ENCODE data around the gene GAL3ST1.

The GAL3ST1 gene

GRCh38 chr22:30584441-30584840, 10.0 kb upstream of the GAL3ST1 start:
- Histone ChIP-seq H3K4me1 (ENCODE audit: insufficient read depth, low read length, poor library complexity, severe bottlenecking) (no peaks in the 10 kb centered on the region), H3K9me3 (ENCODE audit: insufficient read depth, low read depth, low read length) (no peaks in the 10 kb centered on the region), H3K4me2 (ENCODE audit: low read depth, low read length, poor library complexity, severe bottlenecking) (no peak overlapping the region), H3K4me3 (ENCODE audit: low read length, poor library complexity, severe bottlenecking) (no peak overlapping the region), H4K20me1 (ENCODE audit: insufficient read depth, low read length, poor library complexity, severe bottlenecking) (no peaks in the 10 kb centered on the region), H2AFZ (ENCODE audit: low read length) (no peak overlapping the region), H3F3A (ENCODE audit: low read depth) (no peaks in the 10 kb centered on the region), H3K27me3 (ENCODE audit: insufficient read depth, low read length, poor library complexity, severe bottlenecking) (no peaks in the 10 kb centered on the region), H3K9me2 (replicated peaks; ENCODE audit: low read depth, low read length) (no peaks in the 10 kb centered on the region), H3K36me3 (ENCODE audit: insufficient read depth, low read length) (peaks cover 78% of the 10 kb centered on the region; the same call in 1 of the 2 replicates), H3K9ac (ENCODE audit: low read depth, low read length, poor library complexity, severe bottlenecking) (no peak overlapping the region), H3K79me2 (ENCODE audit: insufficient read depth, low read length) (peaks cover 4% of the 10 kb centered on the region; the same call in 1 of the 2 replicates)
- TF ChIP-seq EZH2phosphoT487 (IDR thresholded peaks at IDR 0.05; ENCODE audit: borderline replicate concordance) (no peak), CTCF (conservative IDR thresholded peaks at IDR 0.05; ENCODE audit: low read length) (no peak)

DNA sequence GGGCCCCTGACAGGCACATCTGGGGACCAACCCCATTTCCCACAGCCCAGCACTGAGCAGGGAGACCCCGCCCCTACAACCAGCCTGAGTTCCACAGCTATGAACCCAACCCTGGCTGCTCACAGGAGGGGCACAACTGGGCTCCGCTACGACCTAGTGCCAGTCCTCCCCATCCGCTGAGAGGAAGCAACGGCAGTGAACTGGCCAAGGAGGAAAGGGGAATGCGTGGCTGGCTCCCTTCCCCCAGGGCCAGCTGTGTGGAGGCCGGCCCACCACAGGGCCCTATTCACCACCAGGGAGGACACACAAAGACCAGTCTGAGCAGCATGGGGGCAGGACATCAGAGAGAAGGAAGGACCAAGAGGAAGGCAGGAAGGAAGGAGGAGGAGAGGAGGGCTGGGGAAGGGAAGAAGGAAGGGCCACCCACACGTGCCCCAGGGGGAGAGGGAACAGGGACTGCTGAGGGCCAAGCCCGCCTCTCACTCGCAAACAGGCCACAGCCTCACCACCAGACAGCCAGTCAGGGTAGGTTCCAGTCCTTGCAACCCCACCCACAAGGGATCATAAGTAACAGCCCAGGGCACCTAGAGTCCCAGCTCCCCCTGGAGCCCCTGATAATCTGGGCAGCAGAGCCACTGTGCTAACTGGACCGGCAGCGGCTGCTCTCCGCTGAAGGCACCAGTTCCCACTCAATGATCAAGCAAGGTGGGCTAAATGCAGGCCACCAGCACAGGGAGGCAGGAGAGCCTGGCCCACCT, 8.5 kb upstream of the GAL3ST1 start:
- Histone ChIP-seq H3K4me2 (ENCODE audit: low read depth, low read length, poor library complexity, severe bottlenecking) (no peak overlapping the region), H3K9me2 (replicated peaks; ENCODE audit: low read depth, low read length) (no peaks in the 10 kb centered on the region), H3K4me1 (ENCODE audit: insufficient read depth, low read length, poor library complexity, severe bottlenecking) (no peaks in the 10 kb centered on the region), H2AFZ (ENCODE audit: low read length) (no peak overlapping the region), H3K9me3 (ENCODE audit: insufficient read depth, low read depth, low read length) (no peaks in the 10 kb centered on the region), H3K79me2 (ENCODE audit: insufficient read depth, low read length) (no peaks in the 10 kb centered on the region), H3K36me3 (ENCODE audit: insufficient read depth, low read length) (peaks cover 88% of the 10 kb centered on the region; the same call in 1 of the 2 replicates), H3K9ac (ENCODE audit: low read depth, low read length, poor library complexity, severe bottlenecking) (no peak overlapping the region), H4K20me1 (ENCODE audit: insufficient read depth, low read length, poor library complexity, severe bottlenecking) (no peaks in the 10 kb centered on the region), H3K4me3 (ENCODE audit: low read length, poor library complexity, severe bottlenecking) (no peak overlapping the region), H3F3A (ENCODE audit: low read depth) (no peaks in the 10 kb centered on the region), H3K27me3 (ENCODE audit: insufficient read depth, low read length, poor library complexity, severe bottlenecking) (no peaks in the 10 kb centered on the region)
- TF ChIP-seq EZH2phosphoT487 (IDR thresholded peaks at IDR 0.05; ENCODE audit: borderline replicate concordance) = no peak
- TF ChIP-seq CTCF (conservative IDR thresholded peaks at IDR 0.05; ENCODE audit: low read length) = no peak

GRCh38 chr22:30582051-30582450, 7.6 kb upstream of the GAL3ST1 start:
- H3K4me1 ChIP-seq (ENCODE audit: insufficient read depth, low read length, poor library complexity, severe bottlenecking) = no peaks in the 10 kb centered on the region
- no peaks in the 10 kb centered on the region for H3F3A ChIP-seq (ENCODE audit: low read depth)
- H3K4me3 ChIP-seq (ENCODE audit: low read length, poor library complexity, severe bottlenecking) = no peak overlapping the region
- H3K79me2 ChIP-seq (ENCODE audit: insufficient read depth, low read length) = no peaks in the 10 kb centered on the region
- H4K20me1 ChIP-seq (ENCODE audit: insufficient read depth, low read length, poor library complexity, severe bottlenecking) = no peaks in the 10 kb centered on the region
- no peak overlapping the region for H3K9ac ChIP-seq (ENCODE audit: low read depth, low read length, poor library complexity, severe bottlenecking)
- H3K9me2 ChIP-seq (replicated peaks; ENCODE audit: low read depth, low read length) = no peaks in the 10 kb centered on the region
- H3K36me3 ChIP-seq (ENCODE audit: insufficient read depth, low read length) = peaks cover 84% of the 10 kb centered on the region; the same call in 1 of the 2 replicates
- H3K4me2 ChIP-seq (ENCODE audit: low read depth, low read length, poor library complexity, severe bottlenecking) = no peak overlapping the region
- no peaks in the 10 kb centered on the region for H3K9me3 ChIP-seq (ENCODE audit: insufficient read depth, low read depth, low read length)
- H3K27me3 ChIP-seq (ENCODE audit: insufficient read depth, low read length, poor library complexity, severe bottlenecking) = no peaks in the 10 kb centered on the region
- no peak overlapping the region for H2AFZ ChIP-seq (ENCODE audit: low read length)
- TF ChIP-seq EZH2phosphoT487 (IDR thresholded peaks at IDR 0.05; ENCODE audit: borderline replicate concordance) (no peak), CTCF (conservative IDR thresholded peaks at IDR 0.05; ENCODE audit: low read length) (no peak)

Measured in Loucy (cell line).